HepG2 (cell line): Measurements from ENCODE around the gene IRGM. TPM values are rescaled to one million over a fixed set of nuclear protein-coding genes. Genes with fewer than 3 reads are reported as not detected.

Experiments
- ATAC-seq: fragments of 200-7000 bp; cut with Tn5 transposase; 3 replicates; pipeline ENCODE4 v1.9.1; 2020; ENCODE audit warnings: mild to moderate bottlenecking, moderate library complexity
- BruUV-seq: library from RNA; stranded (reverse); fragments of 400-500 nt; replicated peaks from 2 replicates; lab custom pipeline; 2021; lab: Mats Ljungman, UMichigan
- CTCF ChIA-PET: fragments of 300-600 bp; formaldehyde crosslinking; extraction: SDS; loops from one replicate; lab custom pipeline; 2021; ENCODE audit warnings: low total read pairs, inconsistent platforms, low intra/inter-chr PET ratio; lab: Yijun Ruan, JAX
- POLR2A ChIA-PET: fragments of 350-600 bp; sonication (Branson Sonifier 250); formaldehyde crosslinking; loops from one replicate; lab custom pipeline; 2020; ENCODE audit warnings: antibody characterized with exemption, inconsistent platforms; lab: Yijun Ruan, JAX
- DNase-seq: peaks from one replicate; pipeline ENCODE4 v3.0.0-alpha.2; 2015; ENCODE audit warnings: low spot score
- FAIRE-seq: peaks from 3 replicates; lab custom pipeline; 2011; peaks lifted over from hg19 to GRCh38; lab: Jason Lieb, UNC
- H2AFZ ChIP-seq: one replicate; pipeline ENCODE4 v1.6.1; 2011; ENCODE audit warnings: low read length, inconsistent platforms
- H3K27ac ChIP-seq: fragments of 300-600 bp; 3 replicates; pipeline ENCODE4 v1.8.0; 2011; ENCODE audit warnings: mixed run types, mild to moderate bottlenecking, mixed read lengths, low read length, inconsistent platforms; ENCODE audit not compliant: insufficient read depth; ENCODE audit errors: extremely low read length
- H3K27me3 ChIP-seq, 2 experiments: fragments of 200-600 bp in 1 of 2; 2 replicates in 1 of 2; 3 replicates in 1 of 2; pipeline versions ENCODE4 v1.6.0 to v1.8.0; 2011; ENCODE audit warnings: low read length in 2 of 2, mild to moderate bottlenecking in 2 of 2, moderate library complexity in 2 of 2, inconsistent platforms in 1 of 2; ENCODE audit not compliant: insufficient read depth in 2 of 2, control insufficient read depth in 1 of 2
- H3K36me3 ChIP-seq, 2 experiments: fragments of 200-600 bp in 1 of 2; replicated peaks in 1 of 2; 2 replicates in 1 of 2; 3 replicates in 1 of 2; pipeline versions ENCODE4 v1.5.1 to v1.8.0; 2011; ENCODE audit warnings: low read length in 2 of 2, inconsistent platforms in 1 of 2; ENCODE audit not compliant: insufficient read depth in 2 of 2, control insufficient read depth in 1 of 2
- H3K4me1 ChIP-seq: 2 replicates; pipeline ENCODE4 v1.5.1; 2012; ENCODE audit warnings: low read length, inconsistent platforms; ENCODE audit not compliant: insufficient read depth
- H3K4me2 ChIP-seq: 2 replicates; pipeline ENCODE4 v1.6.0; 2011; ENCODE audit warnings: low read depth, low read length, inconsistent platforms
- H3K4me3 ChIP-seq, 3 experiments: fragments of 200-600 bp in 1 of 3; sonication (generic), shearing (Covaris generic) in 1 of 3; replicated peaks in 1 of 3; 2 replicates each; pipeline ENCODE4 v1.5.1; 2011 to 2016; ENCODE audit warnings: low read length in 3 of 3, inconsistent platforms in 2 of 3, low read depth in 2 of 3, mild to moderate bottlenecking in 2 of 3, control low read depth in 1 of 3, mixed read lengths in 1 of 3; ENCODE audit not compliant: insufficient read depth in 1 of 3
- H3K79me2 ChIP-seq: one replicate; pipeline ENCODE4 v1.6.1; 2011; ENCODE audit warnings: low read length, inconsistent platforms; ENCODE audit not compliant: insufficient read depth
- H3K9ac ChIP-seq: 2 replicates; pipeline ENCODE4 v1.6.0; 2011; ENCODE audit warnings: mild to moderate bottlenecking, low read depth, low read length, inconsistent platforms; ENCODE audit not compliant: insufficient read depth
- H3K9me3 ChIP-seq: 2 replicates; pipeline ENCODE4 v1.5.1; 2012; ENCODE audit warnings: mild to moderate bottlenecking, low read length
- H4K20me1 ChIP-seq: 2 replicates; pipeline ENCODE4 v1.6.0; 2011; ENCODE audit warnings: inconsistent platforms, mild to moderate bottlenecking, low read length, moderate library complexity; ENCODE audit not compliant: insufficient read depth
- CHCHD3 ChIP-seq: sonication (generic); formaldehyde crosslinking; IDR thresholded peaks from 2 replicates; pipeline ENCODE4 v1.8.0; 2022; ENCODE audit warnings: mild to moderate bottlenecking, missing genetic modification reagents, moderate library complexity
- DMTF1 ChIP-seq: sonication (generic); formaldehyde crosslinking; IDR thresholded peaks from 2 replicates; pipeline ENCODE4 v1.4.0; 2020; ENCODE audit warnings: mild to moderate bottlenecking, missing genetic modification reagents
- IRX3 ChIP-seq: sonication (generic); formaldehyde crosslinking; IDR thresholded peaks from 2 replicates; pipeline ENCODE4 v1.8.1; 2023; ENCODE audit warnings: mild to moderate bottlenecking, low read depth, missing genetic modification reagents, borderline replicate concordance
- MLLT10 ChIP-seq: sonication (generic); formaldehyde crosslinking; IDR thresholded peaks from 2 replicates; pipeline ENCODE4 v1.4.0; 2020; ENCODE audit warnings: missing genetic modification reagents
- REPIN1 ChIP-seq: sonication (generic); formaldehyde crosslinking; IDR thresholded peaks from 2 replicates; pipeline ENCODE4 v1.8.0; 2022; ENCODE audit warnings: missing genetic modification reagents, low read depth, mild to moderate bottlenecking, borderline replicate concordance
- ZBTB8A ChIP-seq: sonication (generic); formaldehyde crosslinking; IDR thresholded peaks from 2 replicates; pipeline ENCODE4 v1.4.0; 2020; ENCODE audit warnings: mild to moderate bottlenecking, low read depth, missing genetic modification reagents, borderline replicate concordance
- ZNF18 ChIP-seq: sonication (generic); formaldehyde crosslinking; IDR thresholded peaks from 2 replicates; pipeline ENCODE4 v1.8.0; 2022; ENCODE audit warnings: mild to moderate bottlenecking, missing genetic modification reagents; ENCODE audit not compliant: insufficient replicate concordance
- ZNF337 ChIP-seq: sonication (generic); formaldehyde crosslinking; IDR thresholded peaks from 2 replicates; pipeline ENCODE4 v1.5.1; 2020; ENCODE audit warnings: missing genetic modification reagents, low read depth, mild to moderate bottlenecking, borderline replicate concordance
- WGBS: methylation state at CpG from one replicate; pipeline ENCODE4 v1.1.6; 2017; ENCODE audit warnings: low lambda C conversion rate; 5-methylcytosine and 5-hydroxymethylcytosine counted together
- in situ Hi-C: cut with HindIII; loops from 2 replicates; pipeline ENCODE4 v1.10.0; 2017; ENCODE audit warnings: low pct_unique_long_range_greater_than_20kb; ENCODE audit not compliant: extremely low pct_ligation_motif_present
- intact Hi-C: fragments of 100-400 bp; cut with micrococcal nuclease; formaldehyde crosslinking; loops from one replicate; pipeline ENCODE4 v1.10.0; 2022; ENCODE audit not compliant: unreplicated experiment
- polyA plus RNA-seq, 8 experiments: library from polyadenylated mRNA; depleted of rRNA in 3 of 8; stranded (reverse) in 7 of 8; unstranded in 1 of 8; fragments of >200 nt; fragmentation: Illumina TruSeq in 4 of 8; extraction: Trizol in 4 of 8; gene quantifications; 2 replicates each; pipeline versions ENCODE4 v1.2.1 to v1.2.3, GENCODE V29; 2011 to 2016; ENCODE audit warnings: low read depth in 4 of 8, missing spikeins in 1 of 8, mixed read lengths in 1 of 8; ENCODE audit not compliant: insufficient read depth in 1 of 8
- total RNA-seq, 5 experiments: library from RNA; depleted of rRNA; stranded (reverse); fragments of >200 nt; fragmentation: Illumina TruSeq; extraction: Trizol; gene quantifications; 2 replicates each; pipeline ENCODE4 v1.2.3, GENCODE V29; 2016; ENCODE audit warnings: low read depth in 1 of 5

Gene IRGM
- total and polyA plus RNA-seq, 2 of the 13 experiments (the other 11 are each of a cell fraction or from before 2014, with no cell fraction given), result not detected

- ATAC-seq (no peak), FAIRE-seq (no peak), DNase-seq (no peak)
- Histone ChIP-seq H3K79me2 (no peaks in the 10 kb centered on the region), H3K9ac (no peak overlapping the region), H3K4me2 (no peak overlapping the region), H3K4me1 (no peaks in the 10 kb centered on the region), H3K27me3 (no peaks in the 10 kb centered on the region; a peak in 2 of 5 replicates), H3K9me3 (no peaks in the 10 kb centered on the region), H4K20me1 (no peaks in the 10 kb centered on the region), H2AFZ (no peak overlapping the region), H3K27ac (no peak overlapping the region), H3K4me3 (no peak overlapping the region), H3K36me3 (no peaks in the 10 kb centered on the region)
- intact Hi-C loops, result no loop called here
- BruUV-seq, result no TSS peak
- ChIA-PET POLR2A (no interaction called here), CTCF (no interaction called here)
- in situ Hi-C loops, result no loop called here
- TF ChIP-seq ZNF337 (CRISPR knock-in tag) (no peak), IRX3 (CRISPR knock-in tag) (no peak), ZNF18 (CRISPR knock-in tag) (no peak), REPIN1 (CRISPR knock-in tag) (no peak), CHCHD3 (no peak), DMTF1 (CRISPR knock-in tag) (no peak), ZBTB8A (CRISPR knock-in tag) (no peak), MLLT10 (CRISPR knock-in tag) (no peak)
- 67% methylated on average over 3 of the region's 3 CpGs for WGBS
These were observed 37.0 kb upstream of the IRGM start for GRCh38 chr5:150809363-150809762.
